ENCODE measurements around the gene ANKLE1.

DNA sequence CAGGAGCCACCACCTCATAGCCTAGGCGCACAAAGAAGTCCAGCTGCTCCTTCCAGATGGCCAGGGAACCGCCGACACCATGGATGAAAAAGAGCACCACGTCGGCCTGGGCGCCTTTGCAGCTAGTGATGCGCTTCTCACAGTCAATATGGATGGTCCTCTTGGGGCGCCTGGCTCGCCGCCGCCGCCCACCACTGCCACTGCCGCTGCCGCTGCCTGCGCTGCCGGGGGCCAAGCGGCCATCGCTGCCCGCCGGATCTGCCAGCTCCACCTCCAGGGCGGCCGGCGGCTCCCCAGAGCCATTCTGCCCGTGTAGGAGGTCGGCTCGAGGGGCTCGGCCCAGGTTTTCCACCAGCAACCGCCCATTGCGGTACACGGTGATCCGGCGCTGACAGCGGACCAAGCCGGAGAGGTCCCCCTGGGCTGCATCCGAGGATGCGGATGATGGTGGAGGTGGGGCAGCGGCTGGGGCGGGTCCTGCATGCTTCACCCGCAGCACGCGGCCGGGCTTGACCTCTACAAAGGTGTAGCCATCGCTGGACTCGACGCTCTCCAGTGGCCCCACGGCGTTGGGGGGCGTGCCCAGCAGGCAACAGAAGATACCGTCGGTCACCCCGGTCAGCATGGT is 19.4 kb downstream of the ANKLE1 start:
- TF ChIP-seq, protein P1, sequence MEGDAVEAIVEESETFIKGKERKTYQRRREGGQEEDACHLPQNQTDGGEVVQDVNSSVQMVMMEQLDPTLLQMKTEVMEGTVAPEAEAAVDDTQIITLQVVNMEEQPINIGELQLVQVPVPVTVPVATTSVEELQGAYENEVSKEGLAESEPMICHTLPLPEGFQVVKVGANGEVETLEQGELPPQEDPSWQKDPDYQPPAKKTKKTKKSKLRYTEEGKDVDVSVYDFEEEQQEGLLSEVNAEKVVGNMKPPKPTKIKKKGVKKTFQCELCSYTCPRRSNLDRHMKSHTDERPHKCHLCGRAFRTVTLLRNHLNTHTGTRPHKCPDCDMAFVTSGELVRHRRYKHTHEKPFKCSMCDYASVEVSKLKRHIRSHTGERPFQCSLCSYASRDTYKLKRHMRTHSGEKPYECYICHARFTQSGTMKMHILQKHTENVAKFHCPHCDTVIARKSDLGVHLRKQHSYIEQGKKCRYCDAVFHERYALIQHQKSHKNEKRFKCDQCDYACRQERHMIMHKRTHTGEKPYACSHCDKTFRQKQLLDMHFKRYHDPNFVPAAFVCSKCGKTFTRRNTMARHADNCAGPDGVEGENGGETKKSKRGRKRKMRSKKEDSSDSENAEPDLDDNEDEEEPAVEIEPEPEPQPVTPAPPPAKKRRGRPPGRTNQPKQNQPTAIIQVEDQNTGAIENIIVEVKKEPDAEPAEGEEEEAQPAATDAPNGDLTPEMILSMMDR (conservative IDR thresholded peaks at IDR 0.05 in 1 of 2, IDR thresholded peaks at IDR 0.05 in 1 of 2; ENCODE audit: extremely low read depth in 1 of 2, insufficient read depth in 1 of 2, low read depth in 1 of 2, low read length in 2 of 2) = no peak
- no peak for TF ChIP-seq EZH2 (IDR thresholded peaks at IDR 0.05; ENCODE audit: borderline replicate concordance, low read length)

All from mammary epithelial cell (primary cell).